Measurements from ENCODE around the gene CDH23. TPM values are rescaled to one million over a fixed set of nuclear protein-coding genes. Genes with fewer than 3 reads are reported as not detected.

Gene CDH23
- total and polyA plus RNA-seq, 2 of the 8 experiments (the other 6 are each of a cell fraction or from before 2014, with no cell fraction given): 1.9 to 4.9 TPM

- no peak overlapping the region for H3K18ac ChIP-seq (ENCODE audit: extremely low read depth, low read length)
- FAIRE-seq: no peak
- H4K91ac ChIP-seq (replicated peaks; ENCODE audit: insufficient read length, low read length): no peak overlapping the region
- H3K9ac ChIP-seq (replicated peaks in 1 of 4; ENCODE audit: extremely low read depth in 1 of 4, low read depth in 3 of 4, low read length in 3 of 4): no peak overlapping the region
- H4K8ac ChIP-seq (ENCODE audit: extremely low read depth, insufficient read depth, low read length): no peak overlapping the region
- no peak overlapping the region for H3K14ac ChIP-seq (ENCODE audit: insufficient read length)
- no peak overlapping the region for H4K5ac ChIP-seq (ENCODE audit: insufficient read length, low read depth, low read length)
- H2BK12ac ChIP-seq (ENCODE audit: low read depth, low read length): 0 out of 2 replicates have a peak overlapping the region, but pooled peaks have one; percentile 28
- H2AFZ ChIP-seq (ENCODE audit: low read length): no peak overlapping the region
- H3K9me3 ChIP-seq (ENCODE audit: insufficient read depth in 2 of 2, low read depth in 1 of 2, low read length in 1 of 2): no peaks in the 10 kb centered on the region
- no peak overlapping the region for H2BK5ac ChIP-seq (ENCODE audit: low read depth, low read length)
- H3K56ac ChIP-seq (replicated peaks; ENCODE audit: insufficient read length, low read depth, low read length): no peak overlapping the region
- H3K36me3 ChIP-seq (ENCODE audit: control insufficient read depth in 2 of 4, insufficient read depth in 4 of 4, low read length in 3 of 4): no peaks in the 10 kb centered on the region
- no peak overlapping the region for H3K4me2 ChIP-seq (ENCODE audit: insufficient read depth in 1 of 2, low read depth in 2 of 2, low read length in 2 of 2)
- H2BK120ac ChIP-seq (replicated peaks; ENCODE audit: low read depth, low read length): no peak overlapping the region
- TF ChIP-seq YY1 (IDR thresholded peaks at IDR 0.05; ENCODE audit: low read depth, low read length) (no peak), NANOG (IDR thresholded peaks at IDR 0.05; ENCODE audit: insufficient read depth, low read depth, low read length, poor library complexity, severe bottlenecking) (no peak), POLR2AphosphoS5 (IDR thresholded peaks at IDR 0.05; ENCODE audit: low read depth, low read length) (no peak), ATF3 (IDR thresholded peaks at IDR 0.05; ENCODE audit: insufficient read depth, low read depth, low read length) (no peak), HDAC6 (IDR thresholded peaks at IDR 0.05; ENCODE audit: low read depth, low read length) (no peak), SUZ12 (IDR thresholded peaks at IDR 0.05; ENCODE audit: low read length) (no peak), POU5F1 (IDR thresholded peaks at IDR 0.05; ENCODE audit: low read depth, low read length) (no peak), BRCA1 (IDR thresholded peaks at IDR 0.05; ENCODE audit: low read depth, low read length) (no peak)
- no peak overlapping the region for H2AK5ac ChIP-seq (ENCODE audit: low read depth, low read length)
- WGBS, 2 experiments (ENCODE audit: extremely low coverage in 1 of 2, insufficient coverage in 1 of 2, insufficient read length in 1 of 2, insufficient replicate concordance in 2 of 2, low coverage in 1 of 2, low lambda C conversion rate in 2 of 2, missing lambda C conversion rate in 1 of 2): 95% methylated on average over 8 of the region's 8 CpGs; no CpG with 5 or more reads in 1 of the 2 experiments
- ChIA-PET POLR2A (ENCODE audit: partially characterized antibody) (interaction anchor here (0.5 kb wide), 1 partner anchor 10 kb away, joined by 3 read pairs; no protein-coding TSS in a partner anchor), CTCF (ENCODE audit: partially characterized antibody) (interaction anchor here (0.9 kb wide), 3 partner anchors 11 to 118 kb away, joined by 4 read pairs; no protein-coding TSS in a partner anchor)
- H3K27me3 ChIP-seq (replicated peaks in 1 of 4; ENCODE audit: control insufficient read depth in 3 of 4, extremely low read depth in 1 of 4, insufficient read depth in 3 of 4, low read length in 3 of 4): no peaks in the 10 kb centered on the region
- H3K23me2 ChIP-seq (ENCODE audit: low read depth, low read length): no peaks in the 10 kb centered on the region
- no peak overlapping the region for H3K4me3 ChIP-seq (ENCODE audit: extremely low read depth in 1 of 4, insufficient read depth in 2 of 4, low read depth in 3 of 4, low read length in 4 of 4)
- H2BK15ac ChIP-seq (ENCODE audit: low read length): 0 out of 2 replicates have a peak overlapping the region, but pooled peaks have one; percentile 66
- no peak overlapping the region for H3K4ac ChIP-seq (replicated peaks; ENCODE audit: insufficient read length, low read depth, low read length)
- H3K4me1 ChIP-seq (replicated peaks in 1 of 4; ENCODE audit: control insufficient read depth in 3 of 4, insufficient read depth in 4 of 4, low read length in 3 of 4): peaks cover 0 to 6% (median 5%) of the 10 kb centered on the region in 4 experiments; a peak in 3 of 7 replicates
- no peaks in the 10 kb centered on the region for H3K79me1 ChIP-seq (ENCODE audit: low read depth, low read length)
- H3K79me2 ChIP-seq (ENCODE audit: control insufficient read depth in 1 of 2, insufficient read depth in 2 of 2, low read length in 2 of 2): no peaks in the 10 kb centered on the region
- no peaks in the 10 kb centered on the region for H4K20me1 ChIP-seq (replicated peaks in 1 of 2; ENCODE audit: control insufficient read depth in 1 of 2, insufficient read depth in 2 of 2, low read length in 2 of 2)
- no peak for DNase-seq (ENCODE audit: low read depth in 1 of 2, low spot score in 2 of 2)
- no peak overlapping the region for H3K23ac ChIP-seq (ENCODE audit: insufficient read length)
- no peak overlapping the region for H3K27ac ChIP-seq (ENCODE audit: low read depth, low read length)
- no peak overlapping the region for H2BK20ac ChIP-seq (ENCODE audit: low read length)
These were observed 207.8 kb downstream of the CDH23 start for GRCh38 chr10:71604324-71605018.
